ENCODE results near the gene DDX59. TPM values are rescaled to one million over a fixed set of nuclear protein-coding genes. Genes with fewer than 3 reads are reported as not detected.

DDX59 gene
- 10 to 100 TPM; 15.1 to 30.4 (median 18.5) TPM for total RNA-seq

DNA sequence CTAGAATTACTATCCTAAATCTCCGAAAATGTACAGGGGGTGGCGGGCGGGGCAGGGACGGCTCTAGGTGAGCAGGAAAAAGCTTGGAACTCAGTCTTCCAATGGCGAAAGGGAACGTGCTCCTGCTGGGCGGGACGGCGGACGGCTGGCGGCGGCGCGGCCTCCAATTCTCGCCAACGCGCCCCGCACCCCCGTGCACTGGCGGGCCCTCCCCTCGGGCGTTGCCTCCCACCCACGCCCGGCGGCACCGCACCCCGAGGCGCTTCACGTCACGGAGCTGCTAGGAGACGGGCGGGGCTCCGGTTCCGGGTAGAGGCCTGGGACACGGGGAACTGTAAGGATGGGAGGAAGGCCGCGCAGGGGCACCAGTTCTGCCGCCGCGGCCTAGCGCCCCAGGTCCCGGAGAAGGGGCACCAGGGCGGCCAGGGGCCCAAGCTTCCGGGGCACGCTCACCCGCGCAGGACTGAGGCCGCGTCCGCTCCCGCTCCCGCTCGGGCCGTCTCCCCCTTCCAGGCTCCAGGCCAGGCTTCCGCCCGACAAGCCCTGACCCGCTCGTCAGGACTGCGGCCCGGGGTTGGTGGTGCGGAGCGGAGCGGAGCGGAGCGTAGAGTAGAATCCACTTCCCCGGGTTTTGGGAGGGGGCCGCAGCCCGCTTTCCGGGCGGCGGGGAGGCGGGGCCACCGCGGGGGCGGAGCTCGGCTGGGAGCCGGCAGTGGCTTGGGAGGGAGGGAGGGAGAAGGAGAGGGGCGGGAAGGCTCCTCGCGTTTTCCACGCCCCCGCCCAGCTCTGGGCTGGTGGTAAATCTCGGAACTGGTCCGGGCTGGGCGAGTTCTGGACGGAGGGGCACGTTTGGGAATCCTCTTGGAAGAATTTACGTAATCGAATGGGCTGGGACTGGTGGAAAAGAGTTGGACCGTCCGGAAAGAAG is at the start of gene DDX59:
Gene DDX59, minus strand, starts transcription at position 594 of the 928 bp plus-strand sequence. CDS start 3,167 bp downstream, outside the sequence.
- peak; percentile 91 for DNase-seq (ENCODE audit: low spot score)
- no peak for TF ChIP-seq CTCF (IDR thresholded peaks at IDR 0.05)
- ATAC-seq (ENCODE audit: low FRiP score), result peak; percentile 97

GRCh38 chr1:200714504-200715187 is 44.9 kb upstream of the DDX59 start:
- DNase-seq (ENCODE audit: low spot score) (no peak), ATAC-seq (ENCODE audit: low FRiP score) (no peak)
- no peak for TF ChIP-seq CTCF (IDR thresholded peaks at IDR 0.05)

DNA sequence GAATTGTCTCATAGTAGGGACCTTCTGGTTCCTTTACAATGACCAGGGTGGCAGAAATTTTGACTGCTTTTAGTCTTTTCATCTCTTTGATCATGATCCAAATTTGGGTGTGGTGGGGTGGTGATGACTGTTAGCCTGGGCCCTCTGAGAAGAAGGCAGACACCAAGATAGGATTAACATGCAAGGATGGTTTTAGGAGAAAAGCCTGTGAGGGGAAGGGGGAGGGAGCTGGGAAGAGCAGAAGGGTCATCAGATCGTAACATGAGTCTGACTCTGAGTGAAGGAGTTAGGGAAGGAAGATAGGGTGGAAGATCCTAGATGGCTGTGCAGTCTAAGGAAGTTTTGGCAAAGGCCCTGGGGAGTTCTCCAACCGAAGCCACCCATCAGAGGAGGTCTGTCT is 40.5 kb upstream of the DDX59 start:
- ATAC-seq (ENCODE audit: low FRiP score) (no peak), DNase-seq (ENCODE audit: low spot score) (no peak)
- TF ChIP-seq CTCF (IDR thresholded peaks at IDR 0.05), result no peak

- DNase-seq (ENCODE audit: low spot score) (no peak), ATAC-seq (ENCODE audit: low FRiP score) (no peak)
- no peak for TF ChIP-seq CTCF (IDR thresholded peaks at IDR 0.05)
Observed at GRCh38 chr1:200708769-200709168, 39.1 kb upstream of the DDX59 start.

DNA sequence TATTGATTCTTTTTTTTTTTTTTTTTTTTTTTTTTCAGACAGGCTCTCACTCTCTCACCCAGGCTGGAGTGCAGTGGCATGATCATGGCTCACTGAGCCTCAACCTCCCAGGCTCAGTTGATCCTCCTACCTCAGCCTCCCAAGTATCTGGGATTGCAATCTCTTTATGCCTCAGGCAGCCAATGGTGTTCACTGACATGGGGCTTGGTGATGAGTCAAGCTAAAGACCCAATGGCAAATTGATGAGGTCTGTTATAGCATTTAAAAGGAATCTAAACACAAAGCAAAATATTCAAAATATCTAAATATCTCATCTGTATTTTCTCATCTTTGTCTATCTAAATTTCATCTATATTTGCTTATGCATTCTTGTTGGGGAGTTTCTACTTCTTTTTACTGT is 38.5 kb upstream of the DDX59 start:
- ATAC-seq (ENCODE audit: low FRiP score) (no peak), DNase-seq (ENCODE audit: low spot score) (no peak)

GRCh38 chr1:200707116-200707515 is 37.4 kb upstream of the DDX59 start:
- DNase-seq (ENCODE audit: low spot score) (no peak), ATAC-seq (ENCODE audit: low FRiP score) (no peak)
- no peak for TF ChIP-seq CTCF (IDR thresholded peaks at IDR 0.05)

More for the DNA sequence above, 38.5 kb upstream of the DDX59 start:
- TF ChIP-seq CTCF (IDR thresholded peaks at IDR 0.05), result no peak

Measured in omental fat pad (tissue), 4 donors.